ENCODE measurements around the gene GAL3ST1. TPM values are rescaled to one million over a fixed set of nuclear protein-coding genes. Genes with fewer than 3 reads are reported as not detected.

The GAL3ST1 gene
- total and polyA plus RNA-seq, 2 of the 8 experiments (the other 6 are each of a cell fraction or from before 2014, with no cell fraction given) = 11.0 to 32.5 TPM

DNA sequence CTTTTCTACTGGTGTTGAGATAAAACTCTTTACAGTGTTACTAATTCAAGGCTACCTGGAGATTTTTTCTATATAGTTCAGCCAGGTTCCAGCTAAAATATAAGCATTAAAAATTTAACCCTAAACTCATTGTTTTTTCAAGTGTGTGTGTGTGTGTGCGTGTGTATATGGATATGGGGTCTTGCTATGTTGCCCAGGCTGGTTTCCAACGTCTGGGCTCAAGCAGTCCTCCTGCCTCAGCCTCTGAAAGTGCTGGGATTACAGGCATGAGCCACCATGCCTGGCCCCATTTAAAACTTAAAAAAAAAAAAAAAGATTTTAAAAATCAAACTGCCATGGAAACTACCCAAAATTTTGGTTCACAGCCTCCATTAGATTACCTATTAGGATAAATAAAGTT, 21.7 kb upstream of the GAL3ST1 start (continued):
- TF ChIP-seq HDAC2 (IDR thresholded peaks at IDR 0.05; ENCODE audit: borderline replicate concordance in 1 of 2, low read depth in 2 of 2, low read length in 2 of 2) (no peak), EP300 (IDR thresholded peaks at IDR 0.05; ENCODE audit: borderline replicate concordance in 1 of 2, low read depth in 2 of 2, low read length in 2 of 2) (no peak), ZNF274 (IDR thresholded peaks at IDR 0.05; ENCODE audit: borderline replicate concordance, extremely low read depth, low read length) (no peak), ASH2L (IDR thresholded peaks at IDR 0.05; ENCODE audit: low read length) (no peak)
- TF ChIP-seq, protein P1, sequence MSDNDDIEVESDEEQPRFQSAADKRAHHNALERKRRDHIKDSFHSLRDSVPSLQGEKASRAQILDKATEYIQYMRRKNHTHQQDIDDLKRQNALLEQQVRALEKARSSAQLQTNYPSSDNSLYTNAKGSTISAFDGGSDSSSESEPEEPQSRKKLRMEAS (IDR thresholded peaks at IDR 0.05) = no peak

Data from H1 (cell line).